Smooth muscle cell (in vitro differentiated cells): Measurements from ENCODE around the gene HSPB8. TPM values are rescaled to one million over a fixed set of nuclear protein-coding genes. Genes with fewer than 3 reads are reported as not detected.

ENCODE experiments used
- DNase-seq: peaks from one replicate; lab custom pipeline; 2025; ENCODE audit not compliant: unreplicated experiment; lab: John Stamatoyannopoulos, UW
- H2AFZ ChIP-seq: fragments of 200-600 bp; sonication (generic); 2 replicates; pipeline ENCODE4 v1.6.0; 2016; ENCODE audit warnings: antibody characterized with exemption, low read depth, mild to moderate bottlenecking
- H3F3A ChIP-seq: fragments of 200-600 bp; sonication (generic); 2 replicates; pipeline ENCODE4 v1.6.0; 2017; ENCODE audit warnings: antibody characterized with exemption, low read depth
- H3K27ac ChIP-seq: fragments of 200-600 bp; sonication (generic); 2 replicates; pipeline ENCODE4 v1.5.1; 2016; ENCODE audit warnings: low read depth, mild to moderate bottlenecking
- H3K27me3 ChIP-seq: fragments of 200-600 bp; sonication (generic); 2 replicates; pipeline ENCODE4 v1.6.1; 2016; ENCODE audit warnings: low read depth, mild to moderate bottlenecking
- H3K36me3 ChIP-seq: fragments of 200-600 bp; sonication (generic); 2 replicates; pipeline ENCODE4 v1.5.1; 2016; ENCODE audit warnings: low read depth
- H3K4me1 ChIP-seq: fragments of 200-600 bp; sonication (generic); 2 replicates; pipeline ENCODE4 v1.5.1; 2016; ENCODE audit warnings: low read depth
- H3K4me2 ChIP-seq: fragments of 200-600 bp; sonication (generic); 2 replicates; pipeline ENCODE4 v1.6.0; 2016; ENCODE audit warnings: mild to moderate bottlenecking
- H3K4me3 ChIP-seq: fragments of 200-600 bp; sonication (generic); 2 replicates; pipeline ENCODE4 v1.5.1; 2016; ENCODE audit warnings: mild to moderate bottlenecking
- H3K79me2 ChIP-seq: fragments of 200-600 bp; sonication (generic); 2 replicates; pipeline ENCODE4 v1.6.0; 2016; ENCODE audit warnings: low read depth, mild to moderate bottlenecking
- H3K9ac ChIP-seq: fragments of 200-600 bp; sonication (generic); 2 replicates; pipeline ENCODE4 v1.6.0; 2016; ENCODE audit warnings: low read depth
- H3K9me3 ChIP-seq: fragments of 200-600 bp; sonication (generic); replicated peaks from 2 replicates; pipeline ENCODE4 v1.5.1; 2016; ENCODE audit warnings: low read depth
- H4K20me1 ChIP-seq: fragments of 200-600 bp; sonication (generic); 2 replicates; pipeline ENCODE4 v1.6.0; 2016; ENCODE audit warnings: low read depth
- CTCF ChIP-seq: fragments of 200-600 bp; sonication (generic); IDR thresholded peaks from 2 replicates; pipeline ENCODE4 v1.5.1; 2017; ENCODE audit warnings: borderline replicate concordance, mild to moderate bottlenecking, antibody characterized with exemption; ENCODE audit not compliant: insufficient read depth, poor library complexity, severe bottlenecking
- WGBS: methylation state at CpG from one replicate; pipeline ENCODE4 v1.1.7; 2016; ENCODE audit warnings: low lambda C conversion rate; 5-methylcytosine and 5-hydroxymethylcytosine counted together
- polyA plus RNA-seq: library from polyadenylated mRNA; unstranded; fragments of >200 nt; fragmentation: Nextera tagmentation; extraction: Ambion mirVana; gene quantifications from 2 replicates; pipeline ENCODE4 v1.2.1, GENCODE V29; 2016
- total RNA-seq: library from RNA; depleted of rRNA; stranded (reverse); fragments of >200 nt; gene quantifications from 2 replicates; pipeline ENCODE4 v1.2.3, GENCODE V29; 2014

Gene HSPB8
- total and polyA plus RNA-seq, 2 experiments from 2014 or later: 38.4 to 103 TPM

GRCh38 chr12:119198440-119198839, 19.7 kb downstream of the HSPB8 start:
- no peaks in the 10 kb centered on the region for H3F3A ChIP-seq
- H4K20me1 ChIP-seq: no peaks in the 10 kb centered on the region
- H3K4me2 ChIP-seq: no peak overlapping the region
- H3K79me2 ChIP-seq: no peaks in the 10 kb centered on the region
- H3K36me3 ChIP-seq: no peaks in the 10 kb centered on the region
- no peaks in the 10 kb centered on the region for H3K27me3 ChIP-seq
- no peak overlapping the region for H2AFZ ChIP-seq
- no peaks in the 10 kb centered on the region for H3K4me1 ChIP-seq
- H3K9ac ChIP-seq: no peak overlapping the region
- no peak overlapping the region for H3K4me3 ChIP-seq
- no peaks in the 10 kb centered on the region for H3K9me3 ChIP-seq
- WGBS: 95% methylated on average over 2 of the region's 2 CpGs
- H3K27ac ChIP-seq: no peak overlapping the region
- no peak for TF ChIP-seq CTCF
- no peak for DNase-seq

- Histone ChIP-seq H3K9me3 (no peaks in the 10 kb centered on the region), H3K9ac (no peak overlapping the region), H3K4me3 (no peak overlapping the region), H3K4me1 (no peaks in the 10 kb centered on the region), H3K27ac (no peak overlapping the region), H4K20me1 (no peaks in the 10 kb centered on the region), H3K36me3 (no peaks in the 10 kb centered on the region), H2AFZ (no peak overlapping the region), H3F3A (no peaks in the 10 kb centered on the region), H3K27me3 (no peaks in the 10 kb centered on the region), H3K4me2 (no peak overlapping the region), H3K79me2 (no peaks in the 10 kb centered on the region)
- no peak for DNase-seq
- TF ChIP-seq CTCF: no peak
- 94% methylated on average over 4 of the region's 4 CpGs for WGBS
Measured at GRCh38 chr12:119200601-119201000, 21.9 kb downstream of the HSPB8 start.

DNA sequence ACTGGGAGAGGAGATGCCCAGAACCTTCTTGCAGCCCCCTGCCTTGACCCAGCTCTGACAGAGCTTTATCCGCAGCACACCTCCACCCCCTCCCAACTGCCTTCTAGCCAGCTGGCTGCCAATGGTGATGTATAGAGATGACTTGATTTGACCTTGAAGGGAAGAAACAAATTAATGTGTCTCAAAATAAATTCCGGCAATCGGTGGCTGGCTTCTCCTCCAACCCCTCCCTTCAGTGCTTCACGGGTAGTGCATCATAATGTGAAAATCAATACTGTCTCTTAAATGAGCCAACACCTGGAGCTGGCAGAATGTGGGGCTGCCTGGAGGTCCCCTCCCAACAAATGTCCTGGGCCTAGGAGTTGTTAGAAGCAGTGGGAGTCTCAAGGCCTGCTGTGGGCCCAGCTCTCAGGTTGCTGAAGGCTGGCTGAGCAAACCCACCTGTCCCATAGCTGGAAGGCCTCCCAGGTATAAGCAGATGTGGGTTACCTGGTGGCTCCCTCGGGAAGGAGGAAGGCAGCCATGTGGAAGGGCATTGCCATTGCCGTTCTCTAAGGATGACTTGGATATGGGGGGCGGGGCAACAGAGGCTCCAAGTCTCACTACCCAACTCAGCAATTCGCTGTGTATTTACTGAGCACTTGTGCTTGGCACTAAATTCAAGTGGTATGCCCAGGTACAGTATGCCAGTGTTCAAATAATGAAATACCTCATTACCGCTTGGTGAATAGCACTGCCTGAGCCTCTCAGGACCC, 23.2 kb downstream of the HSPB8 start:
- no peak for DNase-seq
- no peaks in the 10 kb centered on the region for H3F3A ChIP-seq
- H3K4me2 ChIP-seq: no peak overlapping the region
- H3K4me1 ChIP-seq: no peaks in the 10 kb centered on the region
- H3K9ac ChIP-seq: no peak overlapping the region
- TF ChIP-seq CTCF: no peak
- WGBS: 80% methylated on average over 9 of the region's 9 CpGs
- no peak overlapping the region for H3K4me3 ChIP-seq
- no peaks in the 10 kb centered on the region for H3K27me3 ChIP-seq
- no peak overlapping the region for H3K27ac ChIP-seq
- no peaks in the 10 kb centered on the region for H4K20me1 ChIP-seq
- no peaks in the 10 kb centered on the region for H3K36me3 ChIP-seq
- H3K9me3 ChIP-seq: no peaks in the 10 kb centered on the region
- no peaks in the 10 kb centered on the region for H3K79me2 ChIP-seq
- H2AFZ ChIP-seq: no peak overlapping the region

DNA sequence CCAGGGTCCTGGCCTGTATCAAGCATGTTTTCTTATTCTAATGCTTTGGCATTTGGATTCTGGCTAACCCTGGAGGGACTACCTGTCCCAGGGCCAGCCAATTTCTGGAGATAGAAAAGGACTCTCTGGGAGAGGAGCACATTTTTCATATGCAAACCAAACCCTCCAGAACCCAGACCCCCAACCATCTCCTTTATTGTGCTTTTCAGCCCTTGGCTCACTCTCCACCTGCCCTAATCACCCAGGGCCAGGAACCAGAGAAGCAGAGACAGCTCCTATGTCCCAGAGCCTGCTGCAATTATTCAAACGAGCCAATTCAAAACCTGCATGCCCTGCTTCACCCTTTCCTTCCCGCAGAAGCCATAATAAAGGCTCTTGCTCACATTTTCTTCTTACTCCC, 23.8 kb downstream of the HSPB8 start:
- no peaks in the 10 kb centered on the region for H3K9me3 ChIP-seq
- no peak for TF ChIP-seq CTCF
- no peak overlapping the region for H2AFZ ChIP-seq
- H3K27me3 ChIP-seq: no peaks in the 10 kb centered on the region
- no peak for DNase-seq
- H3K4me1 ChIP-seq: peaks cover 5% of the 10 kb centered on the region
- H3K9ac ChIP-seq: no peak overlapping the region
- H3F3A ChIP-seq: no peaks in the 10 kb centered on the region
- no peaks in the 10 kb centered on the region for H3K79me2 ChIP-seq
- 29% methylated on average over 2 of the region's 2 CpGs for WGBS
- H3K4me3 ChIP-seq: no peak overlapping the region
- no peak overlapping the region for H3K4me2 ChIP-seq
- no peak overlapping the region for H3K27ac ChIP-seq
- no peaks in the 10 kb centered on the region for H4K20me1 ChIP-seq
- no peaks in the 10 kb centered on the region for H3K36me3 ChIP-seq
